Ramos (cell line): ENCODE measurements around the gene PCGF5.
"Not testable (repeated sequence)": the region's sequence is repeated elsewhere in the genome, so short reads cannot be mapped to it uniquely, and the experiment has no call there.

Experiments used
- in situ Hi-C: fragments of 300-500 bp; cut with MboI; formaldehyde crosslinking; loops from one replicate; pipeline ENCODE4 v1.14.3; 2022; ENCODE audit warnings: low sequenced_read_pairs; ENCODE audit not compliant: unreplicated experiment

The PCGF5 gene

DNA sequence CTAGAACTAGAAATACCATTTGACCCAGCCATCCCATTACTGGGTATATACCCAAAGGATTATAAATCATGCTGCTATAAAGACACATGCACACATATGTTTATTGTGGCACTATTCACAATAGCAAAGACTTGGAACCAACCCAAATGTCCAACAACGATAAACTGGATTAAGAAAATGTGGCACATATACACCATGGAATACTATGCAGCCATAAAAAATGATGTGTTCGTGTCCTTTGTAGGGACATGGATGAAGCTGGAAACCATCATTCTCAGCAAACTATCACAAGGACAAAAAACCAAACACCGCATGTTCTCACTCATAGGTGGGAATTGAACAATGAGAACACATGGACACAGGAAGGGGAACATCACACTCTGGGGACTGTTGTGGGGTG lies 40.0 kb downstream of the PCGF5 start:
- in situ Hi-C loops, result loop anchor here (25.0 kb wide), 1 partner anchor 348 kb away; the partner anchor contains the start of gene ANKRD1

DNA sequence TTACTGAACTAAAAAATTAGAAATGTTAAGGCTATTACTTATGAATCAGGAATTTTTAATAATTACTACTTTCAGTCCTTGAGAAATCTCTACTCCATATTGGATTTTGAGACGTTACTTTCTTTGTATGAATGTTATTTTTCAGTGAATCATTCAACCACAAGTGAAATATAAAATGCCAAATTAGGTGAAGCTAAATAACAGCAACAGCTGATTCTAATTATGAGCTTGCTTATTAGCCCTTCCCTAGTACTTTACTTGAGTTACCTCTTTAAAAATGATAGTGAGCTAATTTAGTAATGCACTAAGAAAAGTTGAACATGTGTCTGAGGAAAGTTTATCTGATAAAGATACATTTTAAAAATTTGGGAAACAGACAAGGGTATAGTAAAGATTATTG lies 51.4 kb downstream of the PCGF5 start:
- in situ Hi-C loops, result loop anchor here (25.0 kb wide), 1 partner anchor 360 kb away; the partner anchor contains the start of gene ANKRD1

- in situ Hi-C loops, result loop anchor here (25.0 kb wide), 1 partner anchor 628 kb away; the partner anchor contains the start of genes BTAF1 and FGFBP3
Observed at GRCh38 chr10:91284486-91285090, 64.1 kb downstream of the PCGF5 start.

- in situ Hi-C loops, result loop anchor here (25.0 kb wide), 1 partner anchor 626 kb away; the partner anchor contains the start of genes BTAF1 and FGFBP3
Observed at GRCh38 chr10:91286572-91286971, 66.1 kb downstream of the PCGF5 start.

DNA sequence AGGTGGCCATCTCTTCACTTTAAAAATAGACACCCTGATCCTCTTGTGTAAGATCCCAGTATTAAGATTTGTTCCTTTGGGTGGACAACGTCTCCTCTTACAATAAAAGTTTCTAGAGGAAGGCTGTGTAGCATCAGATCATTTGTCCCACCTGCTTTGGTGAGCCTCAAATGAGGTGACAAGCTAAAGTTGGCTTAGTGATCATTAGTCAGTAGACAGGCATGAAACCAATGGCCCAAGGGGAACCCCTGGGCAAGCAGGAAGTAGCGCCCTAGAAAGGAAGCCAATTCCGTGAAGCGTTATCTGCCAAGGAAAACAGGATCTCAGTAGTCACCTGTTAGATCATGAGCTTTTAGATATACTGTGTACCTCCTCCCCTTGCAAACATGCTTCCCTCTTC lies 66.8 kb downstream of the PCGF5 start:
- in situ Hi-C loops, result loop anchor here (25.0 kb wide), 1 partner anchor 625 kb away; the partner anchor contains the start of genes BTAF1 and FGFBP3

- in situ Hi-C loops, result loop anchor here (25.0 kb wide), 1 partner anchor 624 kb away; the partner anchor contains the start of genes BTAF1 and FGFBP3
Observed at GRCh38 chr10:91287912-91288311, 67.4 kb downstream of the PCGF5 start.

DNA sequence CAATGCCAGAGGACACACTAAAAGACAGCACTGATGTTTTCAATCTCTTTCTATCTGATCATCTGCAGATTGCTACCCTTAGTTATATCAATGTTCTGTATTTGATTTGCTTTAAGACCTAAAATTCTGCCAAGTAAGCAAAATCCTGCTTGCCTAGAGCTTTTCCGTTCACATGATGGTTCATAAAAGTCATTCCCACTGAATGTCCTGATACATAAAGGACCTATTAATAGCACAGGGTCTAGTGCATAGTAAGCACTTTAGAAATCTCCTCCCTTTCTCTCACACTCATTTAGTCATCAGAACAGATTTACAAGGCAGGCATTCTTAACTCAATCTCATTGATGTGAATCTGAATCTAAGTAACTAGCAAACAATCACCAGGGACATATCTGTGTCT lies 68.8 kb downstream of the PCGF5 start:
- in situ Hi-C loops, result loop anchor here (25.0 kb wide), 1 partner anchor 623 kb away; the partner anchor contains the start of genes BTAF1 and FGFBP3

DNA sequence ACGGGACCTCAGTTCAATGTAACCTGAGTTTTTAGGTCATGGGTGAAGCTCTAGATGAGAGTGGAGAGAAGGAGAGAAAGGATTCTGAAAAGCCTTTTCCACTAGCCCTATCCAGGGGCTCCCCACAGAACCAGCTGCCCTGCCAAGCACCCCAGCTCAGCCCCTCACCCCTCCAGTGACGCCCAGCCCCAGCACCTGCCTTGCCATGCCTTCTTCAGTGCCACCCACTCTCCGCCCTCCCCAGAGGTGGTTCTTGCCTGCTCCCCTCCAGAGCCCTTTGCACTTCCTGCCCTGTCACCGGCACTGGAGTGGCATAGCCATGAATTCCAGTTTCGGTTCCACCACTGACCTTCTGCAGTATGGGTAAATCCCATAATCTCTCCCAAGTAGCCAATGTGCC lies 70.1 kb downstream of the PCGF5 start:
- in situ Hi-C loops, result loop anchor here (25.0 kb wide), 1 partner anchor 622 kb away; the partner anchor contains the start of genes BTAF1 and FGFBP3

DNA sequence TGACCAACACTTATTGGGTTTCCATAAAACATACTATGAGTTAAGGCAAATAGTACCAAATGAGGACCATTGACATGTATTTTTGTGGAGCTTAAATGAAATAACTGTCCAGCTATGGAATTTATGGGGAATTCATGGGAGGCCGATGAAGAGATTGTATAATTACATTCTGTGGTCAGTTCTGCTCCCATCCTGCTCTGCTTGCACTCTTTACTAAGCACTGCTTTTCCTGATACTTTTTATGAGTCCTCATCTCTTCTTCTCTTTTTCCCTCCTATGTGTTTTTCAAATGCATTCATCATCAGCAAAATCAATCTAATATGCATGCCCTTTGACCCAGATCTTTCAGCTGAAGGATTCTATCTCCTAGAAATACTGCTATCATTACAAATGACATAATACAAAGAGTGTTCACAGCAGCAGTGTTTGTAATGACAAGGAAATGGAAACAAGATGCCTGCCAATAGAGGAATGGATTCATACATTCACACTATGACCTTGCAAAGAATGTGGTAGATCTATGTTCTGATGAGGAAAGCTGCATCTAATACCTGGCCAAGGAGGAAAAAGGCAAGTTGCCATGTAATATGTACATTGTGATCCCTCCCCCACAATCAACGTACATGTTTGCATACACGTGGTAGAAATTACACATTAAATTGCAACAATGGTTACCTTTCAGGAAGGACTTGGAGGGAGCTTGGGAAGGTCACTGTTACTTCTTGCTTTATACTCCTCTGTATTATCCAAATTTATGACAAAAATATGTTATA lies 73.9 kb downstream of the PCGF5 start:
- in situ Hi-C loops, result loop anchor here (25.0 kb wide), 1 partner anchor 618 kb away; the partner anchor contains the start of genes BTAF1 and FGFBP3

- in situ Hi-C loops, result loop anchor here (25.0 kb wide), 1 partner anchor 617 kb away; the partner anchor contains the start of genes BTAF1 and FGFBP3
Observed at GRCh38 chr10:91295346-91295745, 74.9 kb downstream of the PCGF5 start.

DNA sequence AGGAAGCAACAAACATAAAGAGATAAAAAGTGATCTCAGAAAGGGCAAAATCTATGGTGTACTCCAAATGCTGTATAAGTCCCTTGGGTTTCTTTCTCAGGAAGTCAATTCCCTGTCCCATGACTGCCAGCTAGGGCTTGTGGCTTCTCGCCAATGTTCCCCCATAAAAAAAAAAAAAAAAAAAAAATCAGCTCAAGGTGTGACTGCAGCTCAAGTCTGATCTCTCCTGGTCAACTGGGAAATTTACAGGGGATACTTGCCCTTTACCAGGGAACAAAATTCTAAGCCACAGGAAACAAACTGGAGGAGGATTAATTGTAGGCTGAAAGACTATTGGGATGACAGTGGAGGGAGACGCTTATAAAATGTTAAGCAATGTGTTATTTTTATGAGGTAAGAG lies 76.0 kb downstream of the PCGF5 start:
- in situ Hi-C loops, result loop anchor here (25.0 kb wide), 1 partner anchor 616 kb away; the partner anchor contains the start of genes BTAF1 and FGFBP3

DNA sequence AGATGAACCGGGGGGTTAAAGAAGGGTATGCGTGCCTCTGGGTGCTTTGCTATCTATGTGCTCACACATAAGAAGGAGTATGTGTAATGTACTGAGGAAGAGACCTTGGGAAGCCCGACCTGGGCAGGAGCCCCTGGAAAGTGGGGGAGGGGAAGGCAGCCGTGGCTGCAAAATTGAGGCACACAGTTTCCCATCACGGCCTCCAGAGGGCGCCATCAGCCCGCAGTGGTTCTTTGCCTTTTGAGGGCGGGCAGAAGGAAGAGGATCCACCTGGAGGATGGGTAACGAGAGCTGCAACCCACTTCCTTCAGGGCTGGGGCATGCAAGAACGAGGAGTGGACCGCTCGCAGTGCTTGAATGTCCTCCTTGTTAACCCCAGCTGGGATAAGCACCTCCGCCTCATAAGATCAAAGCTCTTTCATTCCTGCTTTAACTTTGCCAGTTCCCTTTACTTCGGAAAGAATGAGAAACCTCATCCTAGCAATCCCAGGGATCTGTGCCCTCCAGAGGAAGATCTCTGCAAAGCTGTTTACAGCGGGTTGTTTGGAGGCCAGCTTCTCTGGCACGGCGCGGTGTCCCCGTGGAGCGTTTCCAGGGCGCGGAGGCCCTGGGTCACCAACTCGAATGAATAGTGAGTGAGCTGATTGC lies 77.9 kb downstream of the PCGF5 start:
- in situ Hi-C loops, result loop anchor here (25.0 kb wide), 1 partner anchor 614 kb away; the partner anchor contains the start of genes BTAF1 and FGFBP3

GRCh38 chr10:91299999-91300575 lies 79.6 kb downstream of the PCGF5 start:
- in situ Hi-C loops, result loop anchor here (25.0 kb wide), 1 partner anchor 612 kb away; the partner anchor contains the start of genes BTAF1 and FGFBP3

DNA sequence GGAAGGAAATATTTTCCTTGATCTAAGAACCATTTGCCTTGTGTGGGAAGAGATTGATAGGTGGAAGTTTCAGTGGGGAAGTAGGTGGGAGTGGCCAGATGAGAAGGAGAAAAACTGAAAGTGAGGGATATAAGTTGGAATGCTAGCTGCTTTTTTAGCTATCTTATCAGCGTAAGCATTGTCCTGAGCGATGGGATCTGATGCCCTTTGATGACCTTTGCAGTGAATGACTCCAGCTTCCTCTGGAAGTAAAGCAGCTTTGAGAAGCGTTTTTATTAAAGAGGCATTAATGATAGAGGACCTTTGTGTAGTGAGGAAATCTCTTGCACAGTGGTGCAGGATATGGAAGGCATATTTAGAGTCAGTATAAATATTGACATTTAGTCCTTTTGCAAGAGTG lies 82.5 kb downstream of the PCGF5 start:
- in situ Hi-C loops, result not testable (repeated sequence)

DNA sequence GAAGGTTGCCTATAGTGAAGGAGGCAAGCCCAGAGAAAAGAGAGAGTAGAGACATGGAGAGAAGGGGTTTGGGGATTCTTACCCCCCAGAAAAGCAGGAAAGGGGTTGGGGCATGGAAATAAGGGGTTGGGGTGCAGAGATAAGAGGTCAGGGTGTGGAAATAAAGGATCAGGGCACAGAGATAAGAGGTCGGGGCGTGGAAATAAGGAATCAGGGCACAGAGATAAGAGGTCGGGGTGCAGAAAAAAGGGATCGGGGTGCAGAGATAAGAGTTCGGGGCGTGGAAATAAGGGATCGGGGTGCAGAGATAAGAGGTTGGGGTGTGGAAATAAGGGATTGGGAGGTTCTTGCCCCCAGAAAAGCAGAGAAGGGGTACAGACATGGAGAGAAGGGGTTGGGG lies 85.5 kb downstream of the PCGF5 start:
- in situ Hi-C loops, result not testable (repeated sequence)

GRCh38 chr10:91307489-91307888 lies 87.0 kb downstream of the PCGF5 start:
- in situ Hi-C loops, result no loop called here

GRCh38 chr10:91309711-91310110 lies 89.2 kb downstream of the PCGF5 start:
- in situ Hi-C loops, result no loop called here

GRCh38 chr10:91311601-91312381 lies 91.3 kb downstream of the PCGF5 start:
- in situ Hi-C loops, result no loop called here

DNA sequence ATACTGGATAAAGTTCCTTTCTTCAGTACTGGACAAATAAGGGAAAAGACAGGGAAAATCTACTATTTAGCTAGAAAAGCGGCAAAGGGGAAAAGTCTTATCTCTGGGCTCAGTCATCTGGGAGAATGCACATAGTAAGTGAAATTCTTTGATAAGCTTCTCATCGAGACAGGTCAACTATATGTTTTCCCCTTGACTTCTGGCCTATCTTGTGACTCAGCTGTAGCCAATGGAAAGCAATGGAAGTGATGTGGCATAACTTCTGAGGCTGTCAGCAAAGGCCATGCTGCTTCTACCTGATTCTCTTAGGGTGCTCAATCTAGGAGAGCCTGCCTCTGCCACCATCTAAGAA lies 91.9 kb downstream of the PCGF5 start:
- in situ Hi-C loops, result no loop called here
